ENCODE data around the gene KCNJ12. TPM values are rescaled to one million over a fixed set of nuclear protein-coding genes. Genes with fewer than 3 reads are reported as not detected.
"Not testable (repeated sequence)": the region's sequence is repeated elsewhere in the genome, so short reads cannot be mapped to it uniquely, and the experiment has no call there.

Gene KCNJ12
- total RNA-seq, 1 donor from 2014 or later = not detected

DNA sequence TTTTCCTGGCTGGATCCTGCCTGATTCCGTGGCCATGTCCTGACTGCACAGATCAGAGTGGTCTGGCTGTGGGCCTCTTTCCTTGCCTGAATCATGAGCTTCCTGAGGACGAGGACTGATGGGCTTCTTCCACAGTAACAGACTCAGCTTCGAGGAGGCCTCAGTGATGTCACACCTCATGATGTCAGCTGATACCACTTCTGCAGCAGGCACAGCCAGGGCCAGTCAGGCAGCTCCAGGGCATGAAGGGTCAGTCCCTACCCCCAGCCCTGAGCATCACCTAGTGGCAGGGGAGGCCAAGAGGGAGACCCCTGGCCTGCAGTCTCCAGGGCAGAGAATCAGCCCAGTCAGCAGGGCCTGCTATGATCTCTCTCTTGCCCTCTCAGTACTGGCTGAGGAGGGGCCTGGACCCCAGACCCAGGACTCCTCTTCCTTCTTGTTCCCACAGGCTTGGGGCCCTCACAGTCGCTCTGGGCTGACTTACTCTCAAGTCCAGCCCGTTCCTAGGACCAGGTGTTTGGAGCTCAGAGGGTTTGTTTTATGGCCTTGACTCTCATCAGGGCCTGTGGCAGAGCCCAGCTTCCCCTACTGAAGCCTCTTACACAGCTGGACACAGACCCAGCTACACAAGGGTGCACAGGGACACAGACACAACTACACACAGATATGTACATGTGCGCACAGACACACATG, 26.7 kb upstream of the KCNJ12 start:
- intact Hi-C loops (cut with micrococcal nuclease) = not testable (repeated sequence)

- intact Hi-C loops (cut with micrococcal nuclease) = not testable (repeated sequence)
Measured at GRCh38 chr17:21350495-21350894, 25.7 kb upstream of the KCNJ12 start.

DNA sequence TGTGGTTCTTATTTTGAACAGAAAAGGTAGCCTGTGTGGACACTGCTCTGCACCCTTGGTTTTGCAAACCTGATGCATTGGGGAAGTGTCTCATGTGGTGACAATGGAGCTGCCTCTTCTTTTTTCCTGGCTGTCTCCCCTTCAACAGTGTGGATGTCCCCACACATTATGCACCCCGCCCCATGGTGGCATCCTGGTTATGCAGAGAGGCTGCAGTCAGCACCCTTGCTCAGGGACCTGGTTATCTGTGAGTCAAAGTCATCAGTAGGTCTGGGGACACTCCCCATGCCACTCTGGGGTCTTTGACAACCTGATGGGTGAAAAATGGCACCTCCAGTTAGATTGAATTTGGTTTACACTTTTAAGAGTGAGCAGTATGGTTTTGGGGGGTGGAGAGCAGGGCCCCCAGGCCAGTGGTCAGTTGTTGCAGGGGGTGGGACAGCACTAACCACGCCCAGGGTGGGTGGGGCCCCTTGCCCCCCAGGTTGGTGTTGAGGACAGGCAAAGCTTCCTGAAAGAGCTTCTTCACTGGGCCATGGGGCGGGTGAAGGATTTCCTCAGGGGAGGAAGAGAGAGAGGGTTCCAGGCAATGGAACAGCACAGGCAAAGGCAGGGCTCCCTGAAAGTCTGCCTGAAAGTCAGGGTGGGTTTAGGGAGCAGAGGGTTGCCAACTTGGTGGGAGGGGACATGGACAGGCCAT, 24.6 kb upstream of the KCNJ12 start:
- intact Hi-C loops (cut with micrococcal nuclease) = no loop called here

- intact Hi-C loops (cut with micrococcal nuclease) = no loop called here
Measured at GRCh38 chr17:21352221-21352980, 23.8 kb upstream of the KCNJ12 start.

GRCh38 chr17:21352981-21353265, 23.2 kb upstream of the KCNJ12 start:
- intact Hi-C loops (cut with micrococcal nuclease) = no loop called here

DNA sequence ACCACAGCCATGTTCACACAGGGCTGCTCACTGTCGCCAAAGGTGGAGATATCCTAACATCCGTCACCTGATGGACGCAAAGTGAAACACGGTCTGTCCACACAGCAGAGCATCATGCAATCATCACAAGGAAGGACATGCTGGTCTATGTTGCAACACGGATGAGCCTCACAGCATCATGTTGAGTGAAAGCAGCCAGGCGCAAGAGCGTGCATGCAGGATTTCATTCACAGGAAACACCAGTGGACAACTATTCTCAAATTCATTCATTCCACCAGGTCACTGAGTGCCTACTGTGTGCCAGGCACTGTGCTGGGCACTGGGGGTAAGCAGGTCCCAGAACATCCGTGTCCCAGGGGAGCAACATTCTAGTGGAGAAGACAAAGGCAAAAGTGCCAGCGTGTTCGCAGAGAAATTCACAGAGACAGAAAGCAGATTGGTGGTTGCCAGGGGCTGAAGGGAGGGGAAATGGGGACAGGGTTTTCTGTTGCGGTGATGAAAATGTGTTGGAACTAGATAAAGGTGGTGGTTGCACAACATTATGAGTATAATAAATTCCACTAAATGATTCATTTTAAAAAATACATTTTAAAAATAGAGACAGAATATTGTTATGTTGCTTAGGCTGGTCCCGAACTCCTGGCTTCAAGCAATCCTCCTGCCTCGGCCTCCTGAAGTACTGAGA, 22.7 kb upstream of the KCNJ12 start:
- intact Hi-C loops (cut with micrococcal nuclease) = no loop called here

GRCh38 chr17:21354796-21355385, 21.3 kb upstream of the KCNJ12 start:
- intact Hi-C loops (cut with micrococcal nuclease) = no loop called here

DNA sequence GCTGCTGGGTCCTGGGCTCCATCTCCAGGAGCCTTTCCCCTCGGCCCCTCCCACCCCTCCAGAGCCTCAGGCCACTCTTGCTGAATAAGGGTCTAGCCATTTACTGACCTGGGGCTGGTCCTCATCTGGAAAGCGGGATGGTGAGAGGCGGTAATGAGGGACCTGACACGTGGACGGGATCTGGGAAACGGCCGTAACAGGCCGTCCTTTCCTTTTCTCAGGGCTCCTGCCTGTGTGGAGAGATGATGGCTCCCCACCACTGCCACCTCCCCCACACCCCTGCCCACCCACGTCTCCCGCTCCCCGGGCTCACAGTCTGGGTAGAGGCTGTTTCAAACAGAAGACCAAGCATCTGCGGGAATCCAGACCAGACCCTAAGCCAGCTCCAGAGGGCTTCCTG, 20.6 kb upstream of the KCNJ12 start:
- intact Hi-C loops (cut with micrococcal nuclease) = no loop called here

- intact Hi-C loops (cut with micrococcal nuclease) = no loop called here
Measured at GRCh38 chr17:21356537-21357127, 19.5 kb upstream of the KCNJ12 start.

DNA sequence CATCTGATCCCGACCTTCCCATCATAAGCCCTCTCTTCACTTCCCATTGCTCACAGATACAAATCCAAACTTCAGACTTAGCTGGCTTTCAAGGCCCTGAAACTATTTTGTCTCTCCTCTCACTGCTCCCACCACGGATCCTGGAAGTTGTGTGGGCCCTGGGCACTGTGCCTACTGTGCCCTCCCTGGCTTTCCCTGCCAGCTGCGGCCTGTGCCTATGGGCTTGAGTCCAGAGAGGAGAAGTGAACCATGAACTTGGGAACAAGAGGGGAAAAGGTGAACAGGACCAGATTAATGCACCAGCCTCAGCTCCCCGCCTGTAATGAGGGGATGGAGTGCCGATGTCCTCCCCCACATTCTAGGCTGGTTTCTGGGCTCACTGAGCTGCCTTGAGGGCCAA, 18.9 kb upstream of the KCNJ12 start:
- intact Hi-C loops (cut with micrococcal nuclease) = no loop called here

DNA sequence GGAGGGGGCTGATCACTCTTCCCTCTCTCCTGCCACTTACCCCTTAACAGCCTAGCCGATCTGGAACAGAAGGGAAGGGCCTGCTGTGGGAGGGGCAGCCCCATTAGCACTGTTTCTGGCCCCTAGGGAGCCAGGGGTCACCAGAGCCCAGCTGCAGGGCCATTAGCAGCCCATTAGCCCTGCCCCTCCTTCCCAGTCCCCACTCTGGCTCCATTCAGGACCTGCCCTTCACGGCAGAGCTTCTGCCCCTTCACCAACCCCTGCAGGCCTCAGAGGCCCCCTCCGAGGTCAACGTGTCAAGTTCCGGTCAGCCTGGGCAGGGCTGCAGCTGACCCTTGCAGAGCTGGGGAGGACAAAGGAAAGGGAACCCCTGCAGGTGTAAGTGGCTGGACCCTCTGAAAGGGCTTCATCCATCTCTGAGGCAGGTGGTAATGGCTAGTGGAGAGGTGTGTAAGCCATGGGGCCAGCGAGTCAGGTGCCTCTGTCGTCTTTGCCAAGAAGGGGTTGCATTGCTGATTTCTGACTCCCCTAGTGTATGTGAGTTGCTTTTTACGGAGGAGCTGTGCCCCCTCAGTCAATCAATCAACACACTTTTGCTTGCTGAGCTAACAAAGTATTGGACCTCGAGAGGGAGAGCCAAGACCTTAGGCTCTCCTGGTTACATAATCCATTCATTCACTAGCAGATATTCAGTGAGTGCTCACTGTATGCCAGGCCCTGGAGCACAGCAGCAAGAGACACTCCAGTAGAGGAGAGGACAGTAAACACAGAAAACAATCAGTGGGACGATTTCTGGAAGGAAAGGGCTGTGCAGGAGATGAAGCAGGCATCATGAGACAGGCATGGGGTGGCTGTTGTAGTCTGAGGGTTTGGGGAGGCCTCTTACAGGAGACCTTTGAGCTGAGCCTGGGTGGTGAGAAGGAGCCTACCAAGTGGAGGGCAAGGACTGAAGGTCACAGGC, 18.2 kb upstream of the KCNJ12 start:
- intact Hi-C loops (cut with micrococcal nuclease) = no loop called here

DNA sequence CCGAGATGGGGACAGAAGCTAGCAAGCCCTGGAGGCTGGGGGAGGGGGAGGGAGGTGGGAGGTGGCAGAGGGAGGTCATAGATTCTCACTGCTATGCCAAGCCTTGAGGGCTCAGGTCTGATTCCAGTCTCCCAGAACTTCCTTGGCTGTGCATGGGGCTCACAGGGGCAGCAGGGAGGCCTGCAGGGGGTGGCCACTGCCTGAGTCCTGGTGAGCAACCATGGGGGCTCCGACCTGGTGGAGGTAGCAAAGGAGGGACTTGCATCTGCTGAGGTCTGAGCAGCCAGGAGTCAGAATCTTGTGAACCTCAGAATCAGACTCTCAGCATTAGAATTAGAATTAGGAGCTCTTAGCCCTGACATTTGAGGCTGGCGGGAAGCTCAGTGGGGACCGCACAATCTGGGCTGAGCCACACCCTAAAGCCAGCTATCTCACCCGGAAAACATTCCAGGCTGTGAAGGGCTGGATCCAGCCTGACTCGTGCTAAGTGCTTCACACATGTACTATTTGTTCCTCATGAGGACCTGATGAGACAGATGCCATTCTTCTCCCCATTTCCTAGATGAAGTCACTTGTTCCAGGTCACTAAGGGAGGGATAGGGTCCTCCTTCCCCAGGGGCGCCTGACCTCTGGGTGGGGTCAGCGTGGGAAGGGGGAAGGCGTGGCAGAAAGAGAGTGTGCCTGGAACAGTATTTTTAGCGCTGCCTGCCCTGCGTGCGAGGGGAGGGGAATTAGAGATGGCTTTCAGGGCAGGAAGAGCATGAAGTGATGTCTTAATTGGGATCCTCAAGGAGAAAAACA, 17.3 kb upstream of the KCNJ12 start:
- intact Hi-C loops (cut with micrococcal nuclease) = no loop called here

- intact Hi-C loops (cut with micrococcal nuclease) = no loop called here
Measured at GRCh38 chr17:21359483-21359840, 16.7 kb upstream of the KCNJ12 start.

DNA sequence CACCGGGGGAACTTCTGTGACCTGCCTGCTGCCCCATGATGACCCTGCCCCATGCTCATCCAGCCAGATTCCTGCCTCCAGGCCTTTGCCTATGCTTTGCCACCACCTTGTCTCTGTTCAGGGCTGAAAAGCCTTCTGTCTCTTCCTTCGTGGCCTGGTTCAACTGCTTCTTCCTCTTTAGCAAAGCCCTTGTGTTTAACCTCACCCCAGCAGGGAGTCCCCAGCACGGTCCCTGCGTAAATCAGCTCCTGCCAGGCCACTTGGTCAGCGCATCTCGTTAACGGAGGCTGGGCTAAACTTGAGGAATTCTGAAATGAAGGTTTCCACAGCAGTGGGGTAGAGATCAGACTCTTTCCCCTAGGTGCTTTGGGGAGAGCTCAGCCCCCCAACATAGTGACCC, 16.1 kb upstream of the KCNJ12 start:
- intact Hi-C loops (cut with micrococcal nuclease) = no loop called here

GRCh38 chr17:21361020-21361809, 14.9 kb upstream of the KCNJ12 start:
- intact Hi-C loops (cut with micrococcal nuclease) = no loop called here

- intact Hi-C loops (cut with micrococcal nuclease) = no loop called here
Measured at GRCh38 chr17:21362331-21362931, 13.7 kb upstream of the KCNJ12 start.

DNA sequence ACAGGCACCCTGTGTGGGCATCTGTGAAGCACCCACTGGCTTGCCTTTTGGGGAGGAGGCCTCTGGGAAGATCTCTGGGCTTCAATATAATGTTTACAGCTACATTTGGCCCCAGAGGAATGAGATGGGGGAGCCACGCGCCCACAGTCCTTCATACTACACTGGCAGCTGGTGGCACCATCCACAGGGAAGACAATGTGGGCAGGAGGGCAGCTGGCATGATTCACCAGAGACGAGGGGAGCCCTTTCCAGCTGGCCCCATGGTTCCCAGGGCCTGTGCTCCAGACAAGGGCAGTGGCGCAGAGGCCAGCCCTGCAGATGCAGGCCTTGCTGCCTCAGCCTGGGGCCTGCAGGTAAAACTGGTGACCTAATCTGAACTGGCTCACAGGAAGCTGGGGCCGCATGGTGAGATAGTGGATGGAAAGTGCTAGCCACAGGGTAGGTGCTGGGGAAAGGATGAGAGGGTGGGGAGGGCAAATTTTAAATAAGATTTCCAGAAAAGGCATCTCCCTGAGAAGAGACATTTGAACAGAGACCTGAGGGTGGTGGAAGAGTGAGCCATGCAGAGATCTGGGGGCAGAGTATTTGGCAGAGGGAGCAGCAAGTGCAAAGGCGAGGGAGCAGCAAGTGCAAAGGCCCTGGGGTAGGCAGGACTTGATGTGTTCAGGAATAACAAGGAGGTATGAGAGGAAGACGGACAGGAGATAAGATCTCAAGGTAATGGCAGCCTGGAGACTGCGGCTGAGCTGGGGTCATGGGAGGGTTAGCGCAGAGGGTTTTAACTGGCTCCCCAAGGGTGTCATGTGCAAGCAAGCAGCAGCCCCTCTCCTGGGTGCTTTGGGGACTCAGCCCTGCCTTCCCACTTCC, 12.1 kb upstream of the KCNJ12 start:
- intact Hi-C loops (cut with micrococcal nuclease) = no loop called here

Measured in T-helper 2 cell treated with Interferon-gamma antibody and Interleukin-4, amounts not matched to agents 100 ng/mL and 5 ng/mL, for 36 hours (primary cell).